ENCODE measurements around the gene VCL.
"Not testable (repeated sequence)": the region's sequence is repeated elsewhere in the genome, so short reads cannot be mapped to it uniquely, and the experiment has no call there.

VCL gene

GRCh38 chr10:74011017-74011416 lies 13.1 kb downstream of the VCL start:
- no peak for DNase-seq

DNA sequence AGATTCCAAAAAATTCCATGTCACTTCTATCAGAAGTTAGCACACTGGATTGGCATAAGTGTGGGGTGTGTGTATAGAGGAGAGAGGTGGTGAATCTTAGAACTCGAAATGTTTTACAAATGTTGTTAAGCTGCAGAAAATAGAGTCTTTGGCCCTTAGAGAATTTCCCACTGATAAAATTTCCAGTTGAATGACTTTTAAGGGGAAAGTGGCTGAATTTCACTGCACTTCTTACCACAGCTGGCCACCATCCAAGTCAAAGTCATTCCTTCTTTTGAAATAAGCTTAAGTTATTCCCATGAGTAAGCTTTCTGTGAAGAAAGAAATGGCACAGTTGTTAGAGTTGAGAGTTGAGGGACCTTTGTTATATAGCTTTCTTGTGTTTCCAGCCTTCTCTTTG lies 13.9 kb downstream of the VCL start:
- DNase-seq: peak; percentile 73

DNA sequence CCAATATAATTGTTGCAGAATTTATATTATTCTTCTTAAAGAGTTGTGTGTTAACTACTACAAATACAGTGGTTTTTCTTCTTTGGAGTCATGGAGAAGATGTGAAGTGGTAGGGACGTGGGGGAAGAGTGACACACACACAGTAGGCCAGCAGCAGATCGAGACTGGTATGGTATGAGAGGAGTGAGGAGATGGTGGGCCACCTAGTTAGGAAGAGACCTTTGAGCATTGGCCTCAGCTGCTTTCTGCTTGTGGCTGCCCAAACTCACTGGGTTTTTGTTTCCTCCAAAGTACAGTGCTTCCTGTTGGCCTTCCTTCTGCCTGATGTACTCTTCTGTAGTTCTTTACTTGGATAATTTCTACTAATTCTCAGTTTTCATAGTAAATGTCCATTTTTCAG lies 14.6 kb downstream of the VCL start:
- DNase-seq: no peak

DNA sequence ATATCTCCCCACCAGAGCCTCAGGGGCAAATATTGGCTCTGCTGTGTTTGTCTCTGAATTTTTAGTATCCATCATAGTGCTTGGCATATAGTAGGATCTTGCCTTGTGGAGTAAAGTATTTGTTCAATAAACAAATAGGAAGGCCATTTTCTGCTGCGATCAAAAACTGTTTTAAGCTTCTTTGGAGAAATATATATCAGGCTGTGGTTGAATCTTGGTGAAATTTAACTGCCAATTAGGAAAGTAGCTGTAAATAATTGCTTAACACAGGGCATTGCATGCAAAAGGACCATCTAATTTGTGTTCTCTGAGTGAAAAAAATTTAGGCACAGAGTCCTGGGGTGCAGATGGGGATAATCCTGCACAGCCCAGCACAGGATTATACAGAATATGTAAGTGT lies 15.1 kb downstream of the VCL start:
- DNase-seq: no peak

GRCh38 chr10:74014574-74014973 lies 16.7 kb downstream of the VCL start:
- DNase-seq: not testable (repeated sequence)

DNA sequence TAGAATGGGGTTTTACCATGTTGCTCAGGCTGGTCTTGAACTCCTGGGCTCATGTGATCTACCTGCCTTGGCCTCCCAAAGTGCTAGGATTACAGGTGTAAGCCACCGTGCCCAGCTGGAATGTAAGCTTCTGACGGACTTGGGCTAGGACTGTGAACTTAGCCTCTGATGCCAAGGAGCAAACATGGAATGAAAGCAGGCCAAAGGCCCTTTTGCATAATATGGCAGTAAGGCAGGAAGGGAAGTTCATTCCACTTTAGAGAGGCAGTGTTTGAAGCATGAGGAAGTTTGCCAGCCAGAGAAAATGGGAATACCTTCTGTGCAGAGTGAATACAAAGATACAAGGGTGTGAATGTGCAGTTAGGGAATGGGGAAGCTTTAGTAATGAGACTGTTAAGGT lies 20.3 kb downstream of the VCL start:
- no peak for DNase-seq

GRCh38 chr10:74021248-74022055 lies 23.5 kb downstream of the VCL start:
- no peak for DNase-seq

- DNase-seq: no peak
These were observed 25.2 kb downstream of the VCL start for GRCh38 chr10:74022926-74023629.

DNA sequence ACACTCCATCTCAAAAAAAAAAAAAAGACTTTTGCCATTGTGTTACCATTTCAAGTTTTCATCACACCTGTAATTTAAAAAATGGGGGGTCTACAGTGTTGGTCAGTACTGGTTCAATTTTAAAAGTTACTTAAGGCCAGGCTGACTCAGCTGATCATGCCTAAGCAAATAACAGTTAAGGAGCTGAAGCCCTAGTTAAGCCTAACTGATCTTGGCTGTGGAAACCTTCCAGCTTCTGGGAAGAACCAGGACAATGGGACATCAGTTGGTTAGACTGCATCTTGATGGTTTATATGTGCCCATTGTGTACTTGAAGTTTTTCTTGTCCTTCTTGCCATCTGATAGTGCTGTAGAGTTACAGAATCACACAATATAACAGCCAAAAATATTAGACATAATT lies 26.7 kb downstream of the VCL start:
- DNase-seq: no peak

GRCh38 chr10:74025380-74025978 lies 27.6 kb downstream of the VCL start:
- DNase-seq: no peak

GRCh38 chr10:74026428-74027015 lies 28.6 kb downstream of the VCL start:
- DNase-seq: no peak

- no peak for DNase-seq
These were observed 29.8 kb downstream of the VCL start for GRCh38 chr10:74027702-74028101.

GRCh38 chr10:74029943-74030342 lies 32.0 kb downstream of the VCL start:
- DNase-seq: no peak

- DNase-seq: not testable (repeated sequence)
These were observed 34.3 kb downstream of the VCL start for GRCh38 chr10:74032208-74032607.

- no peak for DNase-seq
These were observed 35.2 kb downstream of the VCL start for GRCh38 chr10:74032900-74033655.

- no peak for DNase-seq
These were observed 35.8 kb downstream of the VCL start for GRCh38 chr10:74033702-74034101.

DNA sequence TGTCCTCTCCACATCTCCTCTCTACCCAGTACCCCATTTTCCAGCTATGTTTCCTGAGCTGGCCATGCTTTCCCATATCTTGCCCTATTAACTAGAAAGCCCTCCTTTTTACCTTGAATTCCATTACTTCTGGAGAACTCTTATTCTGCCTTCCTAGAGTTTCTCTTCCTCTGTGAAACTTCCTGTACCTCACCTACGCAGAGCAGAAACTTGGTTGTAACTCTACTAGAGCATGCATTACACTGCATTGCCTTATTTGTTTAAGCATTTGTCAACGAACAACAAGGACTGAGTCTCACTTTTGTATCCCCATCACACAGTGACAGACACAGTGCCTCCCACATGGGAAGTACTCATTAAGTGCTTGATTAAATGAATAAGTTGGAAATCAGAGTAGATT lies 36.4 kb downstream of the VCL start:
- DNase-seq: no peak

GRCh38 chr10:74035303-74035702 lies 37.4 kb downstream of the VCL start:
- no peak for DNase-seq

DNA sequence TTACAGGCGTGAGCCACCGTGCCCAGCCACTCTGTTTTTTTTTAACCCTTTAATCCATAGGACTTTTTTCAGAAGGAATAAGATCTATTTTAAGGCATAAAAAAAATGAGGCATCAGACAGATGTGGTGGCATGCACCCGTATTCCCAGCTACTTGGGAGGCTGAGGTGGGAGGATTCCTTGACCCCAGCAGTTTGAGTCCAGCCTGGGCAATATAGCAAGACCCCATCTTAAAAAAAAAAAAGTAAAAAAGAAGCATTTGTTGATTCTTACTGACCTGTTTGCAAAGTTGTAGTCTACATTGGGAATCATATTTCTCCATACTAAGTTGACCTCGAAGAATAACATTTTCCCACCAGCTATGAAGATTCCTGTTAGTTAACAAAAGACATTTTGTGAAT lies 38.6 kb downstream of the VCL start:
- no peak for DNase-seq

- DNase-seq: no peak
These were observed 41.7 kb downstream of the VCL start for GRCh38 chr10:74039561-74040145.

- DNase-seq: no peak
These were observed 42.5 kb downstream of the VCL start for GRCh38 chr10:74040200-74041126.

Data from kidney glomerular epithelial cell (primary cell).